NCI-H1105 (cell line): ENCODE data around the gene NAPSA.

ENCODE experiments used
- DNase-seq: peaks from one replicate; lab custom pipeline; 2025; lab: John Stamatoyannopoulos, UW

The NAPSA gene

DNA sequence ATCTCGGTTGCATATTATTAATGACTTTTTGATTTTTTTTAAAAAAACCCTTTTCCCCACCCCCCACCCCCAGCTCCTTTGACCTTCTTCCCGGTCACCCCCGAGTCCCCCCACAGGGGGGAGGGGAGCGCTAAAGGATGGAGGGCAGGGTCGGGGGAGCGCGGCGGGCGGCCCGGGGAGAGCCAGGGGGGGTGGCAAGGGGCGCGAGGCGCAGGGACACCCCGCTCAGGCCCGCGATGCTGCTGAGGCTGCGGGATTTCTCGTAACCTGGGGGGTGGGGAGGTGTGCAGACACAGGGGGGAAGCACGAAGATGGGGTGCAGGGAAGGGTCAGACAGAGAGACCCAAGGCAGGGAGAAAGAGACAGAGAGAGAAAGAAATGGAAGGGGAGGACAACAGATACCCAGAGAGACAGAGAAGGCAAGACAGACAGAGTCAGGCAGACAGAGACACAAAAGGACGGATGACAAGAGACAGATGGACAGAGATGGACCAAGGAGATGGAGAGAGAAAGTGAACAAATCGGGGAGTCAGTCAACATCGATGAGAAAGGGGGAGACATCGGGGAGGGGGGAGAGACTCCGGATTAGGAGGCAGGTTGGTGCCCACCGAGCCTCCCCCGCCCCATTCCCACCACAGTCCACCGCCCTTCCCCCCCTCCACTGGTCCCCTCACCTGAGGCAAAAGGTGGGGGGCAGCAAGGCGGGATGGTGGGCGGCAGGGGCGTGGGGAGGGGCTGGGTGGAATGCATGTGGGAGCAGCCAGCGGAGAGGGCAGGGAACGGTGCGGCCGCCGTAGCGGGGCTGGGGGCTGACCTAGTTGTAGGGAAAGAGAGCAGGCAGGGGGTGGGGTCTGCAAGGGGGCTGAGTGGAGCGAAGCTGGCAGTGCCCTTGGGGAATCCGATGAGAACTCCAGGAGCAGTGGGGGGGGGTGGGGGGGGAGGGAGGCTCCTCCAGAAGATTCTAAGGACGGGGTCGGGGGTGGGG lies 50.4 kb downstream of the NAPSA start:
- DNase-seq = no peak

DNA sequence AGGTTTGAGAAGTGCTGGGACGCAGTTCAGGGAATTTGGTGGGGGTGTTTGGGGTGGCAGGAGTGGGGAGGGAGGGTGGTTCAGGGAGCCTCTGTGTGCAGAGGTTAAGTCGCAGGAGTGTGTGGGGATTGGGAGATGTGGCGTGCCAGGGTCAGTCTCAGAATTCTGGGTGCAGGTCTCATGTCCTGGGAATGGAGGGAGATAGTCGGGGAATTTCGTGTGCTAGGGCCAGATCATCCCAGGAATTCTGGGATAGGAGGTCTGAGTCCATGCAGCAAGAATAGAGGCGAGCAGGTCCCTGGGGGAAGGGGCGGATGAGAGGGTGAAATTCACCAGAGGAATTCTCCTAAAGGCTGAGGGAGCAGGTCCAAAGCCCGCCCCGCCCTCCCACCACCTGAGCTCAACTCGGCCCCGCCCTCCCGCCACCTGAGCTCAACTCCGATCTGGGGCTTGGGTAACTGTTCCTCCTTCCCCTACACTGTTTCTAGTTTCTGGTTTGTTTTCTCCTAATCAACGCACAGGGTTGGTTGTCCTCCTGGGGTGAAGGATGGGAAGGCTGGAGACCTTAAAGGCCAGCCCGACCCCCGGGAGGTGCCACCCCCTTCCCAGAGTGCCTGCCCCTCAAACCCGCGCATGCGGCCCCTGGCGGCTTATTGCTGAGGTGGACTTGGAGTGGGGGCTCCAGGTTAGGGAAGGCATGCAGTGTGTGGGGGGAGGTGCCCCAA lies 51.5 kb downstream of the NAPSA start:
- peak; percentile 49 for DNase-seq

DNA sequence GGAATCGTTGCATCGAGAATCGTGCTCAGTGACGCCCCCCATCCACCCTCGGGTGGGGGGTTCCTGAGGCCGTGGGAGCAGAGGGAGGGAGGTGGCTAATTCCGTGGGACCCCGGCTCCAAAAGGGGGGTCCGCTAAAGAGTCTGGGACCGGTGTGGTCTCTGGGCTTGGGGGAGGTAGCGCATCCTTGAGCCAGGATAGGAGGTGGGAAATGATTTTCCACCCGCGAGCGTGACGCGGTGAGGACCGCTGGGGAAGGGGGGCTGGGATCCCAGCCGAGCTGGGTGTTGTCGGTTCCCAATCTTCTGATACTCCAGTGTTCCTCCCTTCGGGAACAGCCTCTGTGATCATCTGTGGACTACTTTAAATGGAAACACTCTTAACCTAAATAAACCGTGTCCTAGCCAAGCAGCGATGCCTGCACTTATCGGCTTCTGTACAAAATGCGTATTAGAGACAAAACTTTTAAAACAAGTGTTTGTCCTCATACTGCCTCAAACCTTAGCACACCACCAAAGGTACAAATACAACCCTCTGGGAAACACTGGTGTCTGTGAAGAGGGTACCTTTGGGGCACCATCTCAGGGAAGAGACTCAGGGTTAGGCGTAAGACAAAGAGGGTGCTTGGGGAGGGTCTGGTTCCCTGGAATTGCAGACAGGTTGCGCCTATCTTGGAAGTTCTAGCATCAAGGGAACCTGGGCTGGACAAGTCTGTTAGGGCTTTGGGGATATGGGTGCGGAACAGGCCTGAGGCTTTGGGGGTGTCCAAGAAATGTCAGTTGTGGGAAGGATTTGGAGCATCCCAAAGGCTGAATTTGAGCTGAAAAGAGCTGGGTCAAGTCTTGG lies 52.2 kb downstream of the NAPSA start:
- no peak for DNase-seq

DNA sequence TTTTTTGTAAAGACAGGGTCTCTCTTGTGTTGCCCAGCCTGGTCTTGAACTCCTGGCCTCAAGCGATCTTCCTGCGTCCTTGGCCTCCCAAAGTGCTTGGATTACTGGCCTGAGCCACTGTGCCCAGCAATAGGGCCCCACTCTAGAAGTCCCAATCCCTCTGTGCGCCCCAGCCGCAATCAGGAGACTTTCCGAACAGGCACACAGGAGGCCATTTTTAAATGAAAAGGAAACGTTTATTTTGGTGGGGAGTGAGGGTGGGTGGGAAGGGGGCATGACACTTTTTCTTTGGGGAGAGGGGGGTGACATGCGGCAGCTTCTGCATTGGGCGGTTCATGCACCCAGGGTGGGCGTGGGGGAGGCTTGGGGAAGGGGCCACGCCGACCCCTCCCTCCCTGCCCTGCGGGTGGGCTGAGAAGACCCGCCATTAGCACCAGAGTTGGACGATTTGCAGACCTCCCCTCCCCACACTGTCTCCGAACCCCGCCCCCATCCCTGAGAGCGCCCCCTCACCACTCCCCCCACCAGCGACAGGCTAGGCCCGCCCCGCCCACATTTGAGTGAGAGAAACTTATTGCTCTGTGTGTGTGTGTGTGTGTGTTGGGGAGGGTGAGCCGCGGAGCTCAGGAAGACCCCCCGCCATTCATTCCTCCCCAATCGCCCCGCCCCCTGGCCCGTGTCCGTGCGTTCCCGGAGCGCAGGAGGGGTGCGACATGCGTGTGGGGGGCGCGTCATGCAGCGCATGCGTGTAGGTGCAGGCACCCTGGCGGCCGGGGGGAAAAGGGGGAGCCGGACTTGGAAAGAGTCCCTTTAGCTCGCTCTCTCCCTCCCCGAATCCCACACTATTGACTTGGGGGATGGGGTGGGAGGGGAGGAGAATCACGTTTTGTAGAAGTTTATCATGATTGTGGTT lies 53.5 kb downstream of the NAPSA start:
- DNase-seq = peak; percentile 60

DNA sequence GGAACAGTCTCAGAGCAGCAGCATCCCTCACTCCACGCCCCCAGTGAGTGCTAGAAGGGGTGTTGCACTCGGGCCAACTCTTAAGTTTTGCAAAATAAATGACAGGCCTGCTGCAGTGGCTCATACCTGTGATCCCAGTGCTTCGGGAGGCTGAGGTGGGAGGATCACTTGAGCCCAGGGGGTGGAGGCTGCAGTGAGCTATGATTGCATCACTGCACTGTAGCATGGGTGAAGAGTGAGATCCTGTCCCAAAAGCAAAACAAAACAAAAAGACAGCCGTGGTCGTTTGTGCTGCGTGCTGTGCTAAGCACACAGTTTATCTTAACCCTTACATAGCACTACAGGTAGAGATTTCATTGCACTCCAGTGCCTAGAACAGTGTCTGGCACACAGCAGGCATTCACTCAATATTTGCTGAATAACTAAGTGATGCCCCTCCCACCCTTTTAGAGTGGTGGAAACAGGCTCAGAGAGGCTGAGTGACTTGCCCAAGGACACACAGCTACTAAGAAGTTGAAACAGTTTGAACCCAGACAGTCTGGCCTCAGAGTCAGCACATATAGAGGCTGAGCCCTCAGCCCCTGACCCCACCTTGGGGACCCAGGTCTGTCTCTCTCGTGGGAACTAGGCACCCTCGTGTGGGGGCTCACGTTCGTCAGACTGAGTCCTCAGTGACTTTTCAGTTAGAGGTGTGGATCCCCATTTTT lies 54.5 kb downstream of the NAPSA start:
- no peak for DNase-seq

DNA sequence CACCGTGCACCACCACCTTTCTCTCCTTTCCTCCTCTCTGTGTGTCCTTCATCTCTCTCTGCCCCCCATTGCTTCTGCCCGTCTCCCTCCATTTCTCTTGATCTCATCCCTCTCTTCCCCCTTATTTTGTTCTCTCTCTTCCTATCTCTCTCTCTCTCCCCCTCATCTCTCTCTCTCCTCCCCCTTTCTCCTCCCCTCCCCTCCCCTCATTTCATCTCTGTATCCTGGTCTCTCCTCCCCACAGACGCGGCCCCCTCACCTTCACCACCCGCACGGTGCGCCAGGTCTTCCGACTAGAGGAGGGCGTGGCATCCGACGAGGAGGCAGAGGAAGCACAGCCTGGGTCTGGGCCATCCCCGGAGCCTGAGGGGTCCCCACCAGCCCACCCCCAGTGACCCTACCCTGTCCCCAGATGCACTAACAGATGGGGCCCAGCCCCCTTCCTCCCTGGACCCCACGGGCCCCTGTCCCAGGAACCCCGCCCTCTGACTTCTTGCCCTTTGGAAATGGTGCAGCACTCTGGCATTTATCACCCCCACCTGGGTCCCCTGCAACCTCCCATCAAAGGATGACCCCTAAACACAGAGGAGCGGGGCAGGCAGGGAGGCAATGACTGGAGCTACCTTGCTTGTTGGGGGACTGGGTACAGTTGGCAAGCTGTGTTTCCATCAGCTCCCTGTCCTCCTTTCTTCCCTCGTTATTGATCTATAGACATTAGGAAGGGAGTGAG lies 55.9 kb downstream of the NAPSA start:
- DNase-seq = no peak

DNA sequence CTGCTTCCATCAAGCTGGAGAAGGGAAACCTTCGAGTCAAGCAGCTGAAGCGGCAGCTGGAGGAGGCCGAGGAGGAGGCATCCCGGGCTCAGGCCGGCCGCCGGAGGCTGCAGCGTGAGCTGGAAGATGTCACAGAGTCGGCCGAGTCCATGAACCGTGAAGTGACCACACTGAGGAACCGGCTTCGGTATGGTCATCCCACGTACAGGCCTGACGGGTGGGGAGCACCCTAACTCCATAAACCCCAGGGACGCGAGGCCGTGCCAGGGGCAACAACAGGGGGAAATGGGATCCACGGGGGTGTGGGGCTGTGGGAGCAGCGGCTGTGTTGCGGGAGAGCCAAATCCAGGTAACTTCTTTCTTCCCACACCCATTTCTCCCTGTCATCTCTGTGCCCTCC lies 56.4 kb downstream of the NAPSA start:
- no peak for DNase-seq
